ENCODE data around the gene YBX3.
A peak's percentile ranks its signal among the peaks of the same experiment; 100 is the strongest.

Gene YBX3

DNA sequence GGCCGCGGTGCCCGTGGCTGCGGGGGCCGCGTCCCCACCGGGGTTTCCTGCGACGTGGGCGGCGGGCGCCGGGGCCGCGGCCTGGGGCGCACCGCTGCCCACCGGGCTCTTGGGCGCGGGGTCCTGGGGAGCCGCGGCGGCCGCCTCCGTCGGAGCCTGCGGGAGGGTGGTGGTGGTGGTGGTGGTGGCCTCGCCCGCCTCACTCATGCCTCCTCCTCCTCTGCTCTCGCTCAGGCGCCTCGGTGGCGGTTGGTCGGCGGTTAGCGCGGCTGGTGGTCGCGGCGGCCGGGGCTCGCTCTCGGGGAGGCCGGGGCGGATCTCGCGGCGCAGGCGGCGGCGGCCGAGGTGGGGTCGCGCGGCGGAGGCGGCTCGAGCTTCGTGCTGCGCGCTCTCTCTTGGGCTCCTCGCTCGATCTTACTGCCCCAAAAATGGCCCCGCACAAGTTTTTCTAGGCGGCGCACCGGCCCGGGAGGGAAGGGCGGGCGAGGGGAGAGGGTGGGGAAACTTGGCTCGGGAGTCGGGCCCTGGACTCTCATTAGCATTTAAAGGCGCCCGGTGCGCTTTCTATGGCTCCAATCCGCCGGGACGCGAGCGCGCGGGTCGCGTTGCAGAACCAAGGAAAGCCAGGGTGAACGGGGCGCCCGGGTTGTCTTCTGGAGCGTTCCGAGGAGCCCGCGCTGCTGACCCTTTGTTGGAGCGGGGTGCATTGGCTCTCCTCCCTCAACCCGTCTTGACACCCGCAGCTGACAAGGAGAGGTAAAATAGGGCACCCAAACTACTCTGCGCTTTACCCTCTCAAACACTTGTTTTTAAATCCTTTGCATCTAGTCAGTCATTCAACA is at the start of gene YBX3:
TSS of gene YBX3 (minus strand) at position 419 of the 842 bp plus-strand sequence. CDS start at position 207, 212 bp downstream.
- H3K4me3 ChIP-seq (ENCODE audit: control insufficient read depth, low read depth, low read length) = peak within 1 kb of the TSS; percentile 84
- TF ChIP-seq, protein P1, sequence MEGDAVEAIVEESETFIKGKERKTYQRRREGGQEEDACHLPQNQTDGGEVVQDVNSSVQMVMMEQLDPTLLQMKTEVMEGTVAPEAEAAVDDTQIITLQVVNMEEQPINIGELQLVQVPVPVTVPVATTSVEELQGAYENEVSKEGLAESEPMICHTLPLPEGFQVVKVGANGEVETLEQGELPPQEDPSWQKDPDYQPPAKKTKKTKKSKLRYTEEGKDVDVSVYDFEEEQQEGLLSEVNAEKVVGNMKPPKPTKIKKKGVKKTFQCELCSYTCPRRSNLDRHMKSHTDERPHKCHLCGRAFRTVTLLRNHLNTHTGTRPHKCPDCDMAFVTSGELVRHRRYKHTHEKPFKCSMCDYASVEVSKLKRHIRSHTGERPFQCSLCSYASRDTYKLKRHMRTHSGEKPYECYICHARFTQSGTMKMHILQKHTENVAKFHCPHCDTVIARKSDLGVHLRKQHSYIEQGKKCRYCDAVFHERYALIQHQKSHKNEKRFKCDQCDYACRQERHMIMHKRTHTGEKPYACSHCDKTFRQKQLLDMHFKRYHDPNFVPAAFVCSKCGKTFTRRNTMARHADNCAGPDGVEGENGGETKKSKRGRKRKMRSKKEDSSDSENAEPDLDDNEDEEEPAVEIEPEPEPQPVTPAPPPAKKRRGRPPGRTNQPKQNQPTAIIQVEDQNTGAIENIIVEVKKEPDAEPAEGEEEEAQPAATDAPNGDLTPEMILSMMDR (conservative IDR thresholded peaks at IDR 0.05; ENCODE audit: control insufficient read depth, insufficient read depth, low read depth, low read length) = no peak
- DNase-seq (ENCODE audit: low read depth) = peak; percentile 77

DNA sequence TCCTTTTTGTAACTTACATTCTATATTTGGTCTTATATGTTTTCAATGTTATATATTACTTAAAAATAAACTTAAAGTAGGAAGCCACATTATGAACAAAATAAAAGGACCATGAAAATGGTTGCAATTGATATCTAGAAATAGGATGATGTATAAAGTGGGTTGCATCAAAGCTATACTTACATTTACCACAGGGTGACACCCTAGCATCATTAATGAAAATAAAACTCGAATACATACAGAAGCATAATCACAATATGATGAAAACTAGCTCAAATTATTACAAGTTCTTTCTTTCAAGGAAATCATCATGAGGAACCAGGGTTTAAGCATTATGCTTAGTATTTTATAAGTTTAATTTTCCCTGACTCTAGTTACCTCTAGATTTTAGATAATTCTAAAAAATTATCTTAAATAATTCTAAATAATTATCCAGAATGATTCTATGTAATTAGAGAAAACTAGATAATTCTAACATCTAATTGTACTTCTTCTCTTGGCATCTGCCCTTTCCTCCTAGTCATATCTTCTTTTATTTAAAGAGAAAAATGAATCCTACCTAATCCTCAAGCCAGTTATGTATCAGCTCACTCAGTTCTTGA is 48.1 kb upstream of the YBX3 start:
- TF ChIP-seq, protein P1 (conservative IDR thresholded peaks at IDR 0.05; ENCODE audit: control insufficient read depth, insufficient read depth, low read depth, low read length) = peak; percentile 56
- H3K4me3 ChIP-seq (ENCODE audit: control insufficient read depth, low read depth, low read length) = no peak overlapping the region
- peak; percentile 54 for DNase-seq (ENCODE audit: low read depth)

DNA sequence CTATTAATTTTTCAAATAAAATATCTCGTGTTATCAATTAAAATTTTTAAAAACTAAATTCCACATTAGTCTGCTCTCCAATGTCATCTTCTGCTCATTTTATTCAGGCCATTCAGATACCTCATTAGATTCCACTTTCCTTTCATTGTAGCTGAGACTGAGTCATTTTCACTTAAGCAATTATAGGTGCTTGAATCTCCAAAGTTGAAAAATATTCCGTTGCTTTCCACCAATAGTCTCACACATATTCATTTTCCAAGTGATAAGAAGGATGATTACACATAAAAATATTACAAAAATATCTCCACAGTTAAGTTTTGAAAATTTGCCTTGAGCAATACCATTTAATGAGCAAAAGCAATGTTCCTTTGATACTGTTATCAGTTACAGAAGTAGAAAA is 36.5 kb upstream of the YBX3 start:
- H3K4me3 ChIP-seq (ENCODE audit: control insufficient read depth, low read depth, low read length) = no peak overlapping the region
- no peak for DNase-seq (ENCODE audit: low read depth)
- TF ChIP-seq, protein P1 (conservative IDR thresholded peaks at IDR 0.05; ENCODE audit: control insufficient read depth, insufficient read depth, low read depth, low read length) = no peak

DNA sequence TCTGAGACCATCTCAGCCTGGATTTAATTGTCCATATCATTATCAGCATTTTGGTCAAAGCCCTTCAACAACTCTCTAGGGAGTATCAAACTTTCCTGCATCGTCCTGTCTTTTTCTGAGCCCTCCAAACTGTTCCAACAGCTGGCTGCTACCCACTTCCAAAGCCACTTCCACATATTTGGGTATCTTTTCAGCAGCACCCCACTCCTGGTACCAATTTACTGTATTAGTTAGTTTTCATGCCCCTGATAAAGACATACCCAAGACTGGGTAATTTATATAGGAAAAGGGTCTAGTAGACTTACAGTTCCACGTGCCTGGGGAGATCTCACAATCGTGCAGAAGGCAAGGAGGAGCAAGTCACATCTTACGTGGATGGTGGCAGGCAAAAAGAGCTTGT is 33.1 kb upstream of the YBX3 start:
- H3K4me3 ChIP-seq (ENCODE audit: control insufficient read depth, low read depth, low read length) = no peak overlapping the region
- no peak for DNase-seq (ENCODE audit: low read depth)
- TF ChIP-seq, protein P1 (conservative IDR thresholded peaks at IDR 0.05; ENCODE audit: control insufficient read depth, insufficient read depth, low read depth, low read length) = no peak

DNA sequence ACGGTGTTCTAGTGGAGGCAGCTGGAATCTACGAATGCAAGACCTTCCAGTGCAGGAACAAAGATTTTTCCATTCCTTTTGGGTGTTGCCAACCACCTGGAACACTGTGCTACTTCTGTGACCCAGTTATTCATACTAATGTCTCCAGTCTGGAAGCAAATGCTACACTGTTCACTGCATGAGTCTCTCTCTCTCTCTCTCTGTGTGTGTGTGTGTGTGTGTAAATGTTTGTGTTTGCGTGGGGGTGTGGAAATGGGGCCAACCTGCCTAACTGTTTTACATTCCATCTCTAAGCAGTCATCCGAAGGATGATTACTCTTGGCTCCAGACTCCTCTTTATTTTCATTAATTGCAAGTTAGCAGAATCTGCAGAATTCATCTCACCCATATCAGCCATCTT is 29.9 kb upstream of the YBX3 start:
- no peak overlapping the region for H3K4me3 ChIP-seq (ENCODE audit: control insufficient read depth, low read depth, low read length)
- peak; percentile 63 for DNase-seq (ENCODE audit: low read depth)
- TF ChIP-seq, protein P1 (conservative IDR thresholded peaks at IDR 0.05; ENCODE audit: control insufficient read depth, insufficient read depth, low read depth, low read length) = no peak

DNA sequence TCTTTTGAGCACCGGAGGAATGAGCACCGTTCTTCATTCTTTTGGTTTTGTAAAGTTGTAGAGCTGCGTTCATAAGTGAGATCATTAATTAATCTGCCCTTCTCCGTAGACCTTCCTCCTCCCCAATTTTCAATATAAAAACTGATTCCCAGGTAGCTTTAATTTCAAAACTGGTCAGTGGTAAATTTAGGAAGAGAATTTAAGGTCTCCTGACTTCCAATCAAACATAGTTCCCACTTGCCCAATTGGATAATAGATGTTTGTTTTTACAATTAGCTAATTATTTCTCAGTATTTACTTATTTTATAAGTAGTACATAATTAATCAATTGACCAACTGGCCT is 27.2 kb upstream of the YBX3 start:
- no peak overlapping the region for H3K4me3 ChIP-seq (ENCODE audit: control insufficient read depth, low read depth, low read length)
- TF ChIP-seq, protein P1 (conservative IDR thresholded peaks at IDR 0.05; ENCODE audit: control insufficient read depth, insufficient read depth, low read depth, low read length) = no peak
- no peak for DNase-seq (ENCODE audit: low read depth)

Data from fibroblast of mammary gland (primary cell).